Measurements from ENCODE around the gene PIP4K2A. TPM values are rescaled to one million over a fixed set of nuclear protein-coding genes. Genes with fewer than 3 reads are reported as not detected.

The PIP4K2A gene
- total and polyA plus RNA-seq, 2 of the 8 experiments (the other 6 are each of a cell fraction or from before 2014, with no cell fraction given): 19.0 to 60.9 TPM

- Histone ChIP-seq H3K4me2 (ENCODE audit: insufficient read depth in 1 of 2, low read depth in 2 of 2, low read length in 2 of 2) (no peak overlapping the region), H2AFZ (ENCODE audit: low read length) (no peak overlapping the region), H4K91ac (replicated peaks; ENCODE audit: insufficient read length, low read length) (no peak overlapping the region), H2BK5ac (ENCODE audit: low read depth, low read length) (no peak overlapping the region), H2AK5ac (ENCODE audit: low read depth, low read length) (no peak overlapping the region), H3K18ac (ENCODE audit: extremely low read depth, low read length) (no peak overlapping the region), H3K56ac (replicated peaks; ENCODE audit: insufficient read length, low read depth, low read length) (no peak overlapping the region), H3K4me1 (replicated peaks in 1 of 4; ENCODE audit: control insufficient read depth in 3 of 4, insufficient read depth in 4 of 4, low read length in 3 of 4) (peaks cover 6 to 24% (median 14%) of the 10 kb centered on the region in 4 experiments), H2BK20ac (ENCODE audit: low read length) (no peak overlapping the region), H3K9me3 (ENCODE audit: insufficient read depth in 2 of 2, low read depth in 1 of 2, low read length in 1 of 2) (no peaks in the 10 kb centered on the region), H2BK12ac (ENCODE audit: low read depth, low read length) (no peak overlapping the region), H4K20me1 (replicated peaks in 1 of 2; ENCODE audit: control insufficient read depth in 1 of 2, insufficient read depth in 2 of 2, low read length in 2 of 2) (peaks cover 11 to 14% of the 10 kb centered on the region in 2 experiments), H2BK15ac (ENCODE audit: low read length) (no peak overlapping the region), H4K8ac (ENCODE audit: extremely low read depth, insufficient read depth, low read length) (no peak overlapping the region), H3K79me2 (ENCODE audit: control insufficient read depth in 1 of 2, insufficient read depth in 2 of 2, low read length in 2 of 2) (peaks cover 26 to 100% of the 10 kb centered on the region in 2 experiments), H3K4me3 (ENCODE audit: extremely low read depth in 1 of 4, insufficient read depth in 2 of 4, low read depth in 3 of 4, low read length in 4 of 4) (no peak overlapping the region), H3K9ac (replicated peaks in 1 of 4; ENCODE audit: extremely low read depth in 1 of 4, low read depth in 3 of 4, low read length in 3 of 4) (no peak overlapping the region), H3K27me3 (replicated peaks in 1 of 4; ENCODE audit: control insufficient read depth in 3 of 4, extremely low read depth in 1 of 4, insufficient read depth in 3 of 4, low read length in 3 of 4) (no peaks in the 10 kb centered on the region), H3K36me3 (ENCODE audit: control insufficient read depth in 2 of 4, insufficient read depth in 4 of 4, low read length in 3 of 4) (no peaks in the 10 kb centered on the region; a peak in 1 of 8 replicates), H3K23me2 (ENCODE audit: low read depth, low read length) (no peaks in the 10 kb centered on the region), H3K23ac (ENCODE audit: insufficient read length) (no peak overlapping the region), H4K5ac (ENCODE audit: insufficient read length, low read depth, low read length) (no peak overlapping the region), H3K27ac (ENCODE audit: low read depth, low read length) (no peak overlapping the region), H3K4ac (replicated peaks; ENCODE audit: insufficient read length, low read depth, low read length) (no peak overlapping the region), H3K14ac (ENCODE audit: insufficient read length) (no peak overlapping the region), H3K79me1 (ENCODE audit: low read depth, low read length) (peaks cover 23% of the 10 kb centered on the region), H2BK120ac (replicated peaks; ENCODE audit: low read depth, low read length) (no peak overlapping the region)
- FAIRE-seq (no peak), DNase-seq (ENCODE audit: low read depth in 1 of 2, low spot score in 2 of 2) (no peak)
- WGBS, 2 experiments (ENCODE audit: extremely low coverage in 1 of 2, insufficient coverage in 1 of 2, insufficient read length in 1 of 2, insufficient replicate concordance in 2 of 2, low coverage in 1 of 2, low lambda C conversion rate in 2 of 2, missing lambda C conversion rate in 1 of 2): 87% methylated on average over 4 of the region's 4 CpGs; no CpG with 5 or more reads in 1 of the 2 experiments
- POLR2A ChIA-PET (ENCODE audit: partially characterized antibody): interaction anchor here (0.9 to 1.7 kb wide), 3 partner anchors 8 to 13 kb away, joined by 3 to 9 read pairs (median 4); partner anchors contain the start of gene PIP4K2A
- CTCF ChIA-PET (ENCODE audit: partially characterized antibody): interaction anchor here (0.6 to 1.0 kb wide), 3 partner anchors 26 to 446 kb away, joined by 3 read pairs; no protein-coding TSS in a partner anchor
- TF ChIP-seq, protein P1, sequence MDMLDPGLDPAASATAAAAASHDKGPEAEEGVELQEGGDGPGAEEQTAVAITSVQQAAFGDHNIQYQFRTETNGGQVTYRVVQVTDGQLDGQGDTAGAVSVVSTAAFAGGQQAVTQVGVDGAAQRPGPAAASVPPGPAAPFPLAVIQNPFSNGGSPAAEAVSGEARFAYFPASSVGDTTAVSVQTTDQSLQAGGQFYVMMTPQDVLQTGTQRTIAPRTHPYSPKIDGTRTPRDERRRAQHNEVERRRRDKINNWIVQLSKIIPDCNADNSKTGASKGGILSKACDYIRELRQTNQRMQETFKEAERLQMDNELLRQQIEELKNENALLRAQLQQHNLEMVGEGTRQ (IDR thresholded peaks at IDR 0.05; ENCODE audit: low read length): no peak
- TF ChIP-seq CTBP2 (IDR thresholded peaks at IDR 0.05; ENCODE audit: borderline replicate concordance, insufficient read depth, insufficient read length, low read length): no peak
- TF ChIP-seq CREB1 (IDR thresholded peaks at IDR 0.05): no peak
- no peak for TF ChIP-seq POU5F1 (IDR thresholded peaks at IDR 0.05; ENCODE audit: low read depth, low read length)
- TF ChIP-seq ASH2L (IDR thresholded peaks at IDR 0.05; ENCODE audit: low read length): no peak
- no peak for TF ChIP-seq CBX5 (IDR thresholded peaks at IDR 0.05; ENCODE audit: low read depth, low read length)
- no peak for TF ChIP-seq CHD2 (IDR thresholded peaks at IDR 0.05; ENCODE audit: low read length)
- no peak for TF ChIP-seq SRF (IDR thresholded peaks at IDR 0.05; ENCODE audit: low read depth, low read length)
- TF ChIP-seq SIN3A (conservative IDR thresholded peaks at IDR 0.05 in 1 of 2, IDR thresholded peaks at IDR 0.05 in 1 of 2; ENCODE audit: low read depth in 1 of 2, low read length in 2 of 2): no peak
- no peak for TF ChIP-seq TEAD4 (IDR thresholded peaks at IDR 0.05; ENCODE audit: low read depth, low read length)
- no peak for TF ChIP-seq FOSL1 (IDR thresholded peaks at IDR 0.05; ENCODE audit: insufficient read depth, low read depth, low read length)
- TF ChIP-seq BCL11A (IDR thresholded peaks at IDR 0.05; ENCODE audit: low read depth in 2 of 2, low read length in 2 of 2): no peak
- no peak for TF ChIP-seq ZNF274 (IDR thresholded peaks at IDR 0.05; ENCODE audit: borderline replicate concordance, extremely low read depth, low read length)
These were observed 9.9 kb downstream of the PIP4K2A start for GRCh38 chr10:22704471-22704911.

All from H1 (cell line).